ENCODE measurements around the gene PRC1.

PRC1 gene

GRCh38 chr15:90986790-90987507, 7.4 kb downstream of the PRC1 start:
- peaks cover 11% of the 10 kb centered on the region for H3K36me3 ChIP-seq (ENCODE audit: control insufficient read depth, insufficient read depth, low read length)
- no peaks in the 10 kb centered on the region for H3K27me3 ChIP-seq (ENCODE audit: control insufficient read depth, insufficient read depth, low read length)
- no peak overlapping the region for H3K9ac ChIP-seq (ENCODE audit: low read depth, low read length)
- H3K4me1 ChIP-seq (ENCODE audit: control insufficient read depth, insufficient read depth, low read length) = peaks cover 3% of the 10 kb centered on the region
- H3K4me3 ChIP-seq (ENCODE audit: low read depth, low read length) = no peak overlapping the region
- H3K9me3 ChIP-seq (ENCODE audit: control insufficient read depth, insufficient read depth, low read length) = no peaks in the 10 kb centered on the region

GRCh38 chr15:90982135-90982534, 12.2 kb downstream of the PRC1 start:
- H3K36me3 ChIP-seq (ENCODE audit: control insufficient read depth, insufficient read depth, low read length) = peaks cover 35% of the 10 kb centered on the region
- H3K9me3 ChIP-seq (ENCODE audit: control insufficient read depth, insufficient read depth, low read length) = no peaks in the 10 kb centered on the region
- H3K4me3 ChIP-seq (ENCODE audit: low read depth, low read length) = no peak overlapping the region
- H3K4me1 ChIP-seq (ENCODE audit: control insufficient read depth, insufficient read depth, low read length) = no peaks in the 10 kb centered on the region
- H3K27me3 ChIP-seq (ENCODE audit: control insufficient read depth, insufficient read depth, low read length) = no peaks in the 10 kb centered on the region
- H3K9ac ChIP-seq (ENCODE audit: low read depth, low read length) = no peak overlapping the region

GRCh38 chr15:90981681-90982080, 12.7 kb downstream of the PRC1 start:
- no peak overlapping the region for H3K4me3 ChIP-seq (ENCODE audit: low read depth, low read length)
- H3K4me1 ChIP-seq (ENCODE audit: control insufficient read depth, insufficient read depth, low read length) = no peaks in the 10 kb centered on the region
- no peaks in the 10 kb centered on the region for H3K27me3 ChIP-seq (ENCODE audit: control insufficient read depth, insufficient read depth, low read length)
- no peak overlapping the region for H3K9ac ChIP-seq (ENCODE audit: low read depth, low read length)
- H3K9me3 ChIP-seq (ENCODE audit: control insufficient read depth, insufficient read depth, low read length) = no peaks in the 10 kb centered on the region
- peaks cover 36% of the 10 kb centered on the region for H3K36me3 ChIP-seq (ENCODE audit: control insufficient read depth, insufficient read depth, low read length)

- Histone ChIP-seq H3K4me1 (ENCODE audit: control insufficient read depth, insufficient read depth, low read length) (no peaks in the 10 kb centered on the region), H3K9ac (ENCODE audit: low read depth, low read length) (no peak overlapping the region), H3K27me3 (ENCODE audit: control insufficient read depth, insufficient read depth, low read length) (no peaks in the 10 kb centered on the region), H3K9me3 (ENCODE audit: control insufficient read depth, insufficient read depth, low read length) (no peaks in the 10 kb centered on the region), H3K4me3 (ENCODE audit: low read depth, low read length) (no peak overlapping the region), H3K36me3 (ENCODE audit: control insufficient read depth, insufficient read depth, low read length) (peaks cover 48% of the 10 kb centered on the region)
These were observed 14.8 kb downstream of the PRC1 start for GRCh38 chr15:90979582-90979981.

- no peaks in the 10 kb centered on the region for H3K27me3 ChIP-seq (ENCODE audit: control insufficient read depth, insufficient read depth, low read length)
- H3K4me1 ChIP-seq (ENCODE audit: control insufficient read depth, insufficient read depth, low read length) = no peaks in the 10 kb centered on the region
- peaks cover 55% of the 10 kb centered on the region for H3K36me3 ChIP-seq (ENCODE audit: control insufficient read depth, insufficient read depth, low read length)
- no peak overlapping the region for H3K4me3 ChIP-seq (ENCODE audit: low read depth, low read length)
- no peak overlapping the region for H3K9ac ChIP-seq (ENCODE audit: low read depth, low read length)
- no peaks in the 10 kb centered on the region for H3K9me3 ChIP-seq (ENCODE audit: control insufficient read depth, insufficient read depth, low read length)
These were observed 20.1 kb downstream of the PRC1 start for GRCh38 chr15:90974216-90974615.

- H3K4me1 ChIP-seq (ENCODE audit: control insufficient read depth, insufficient read depth, low read length) = no peaks in the 10 kb centered on the region
- H3K9ac ChIP-seq (ENCODE audit: low read depth, low read length) = no peak overlapping the region
- no peaks in the 10 kb centered on the region for H3K27me3 ChIP-seq (ENCODE audit: control insufficient read depth, insufficient read depth, low read length)
- peaks cover 57% of the 10 kb centered on the region for H3K36me3 ChIP-seq (ENCODE audit: control insufficient read depth, insufficient read depth, low read length)
- no peak overlapping the region for H3K4me3 ChIP-seq (ENCODE audit: low read depth, low read length)
- no peaks in the 10 kb centered on the region for H3K9me3 ChIP-seq (ENCODE audit: control insufficient read depth, insufficient read depth, low read length)
These were observed 22.2 kb downstream of the PRC1 start for GRCh38 chr15:90972133-90972532.

GRCh38 chr15:90970274-90970673, 24.1 kb downstream of the PRC1 start:
- Histone ChIP-seq H3K9ac (ENCODE audit: low read depth, low read length) (no peak overlapping the region), H3K4me1 (ENCODE audit: control insufficient read depth, insufficient read depth, low read length) (no peaks in the 10 kb centered on the region), H3K9me3 (ENCODE audit: control insufficient read depth, insufficient read depth, low read length) (no peaks in the 10 kb centered on the region), H3K4me3 (ENCODE audit: low read depth, low read length) (no peak overlapping the region), H3K27me3 (ENCODE audit: control insufficient read depth, insufficient read depth, low read length) (no peaks in the 10 kb centered on the region), H3K36me3 (ENCODE audit: control insufficient read depth, insufficient read depth, low read length) (peaks cover 52% of the 10 kb centered on the region)

GRCh38 chr15:90968434-90968833, 25.9 kb downstream of the PRC1 start:
- Histone ChIP-seq H3K27me3 (ENCODE audit: control insufficient read depth, insufficient read depth, low read length) (no peaks in the 10 kb centered on the region), H3K9me3 (ENCODE audit: control insufficient read depth, insufficient read depth, low read length) (no peaks in the 10 kb centered on the region), H3K4me1 (ENCODE audit: control insufficient read depth, insufficient read depth, low read length) (no peaks in the 10 kb centered on the region), H3K9ac (ENCODE audit: low read depth, low read length) (no peak overlapping the region), H3K36me3 (ENCODE audit: control insufficient read depth, insufficient read depth, low read length) (peaks cover 47% of the 10 kb centered on the region), H3K4me3 (ENCODE audit: low read depth, low read length) (no peak overlapping the region)

- Histone ChIP-seq H3K9me3 (ENCODE audit: control insufficient read depth, insufficient read depth, low read length) (no peaks in the 10 kb centered on the region), H3K4me3 (ENCODE audit: low read depth, low read length) (no peak overlapping the region), H3K27me3 (ENCODE audit: control insufficient read depth, insufficient read depth, low read length) (no peaks in the 10 kb centered on the region), H3K36me3 (ENCODE audit: control insufficient read depth, insufficient read depth, low read length) (peaks cover 43% of the 10 kb centered on the region), H3K9ac (ENCODE audit: low read depth, low read length) (no peak overlapping the region), H3K4me1 (ENCODE audit: control insufficient read depth, insufficient read depth, low read length) (no peaks in the 10 kb centered on the region)
These were observed 27.1 kb downstream of the PRC1 start for GRCh38 chr15:90967206-90967605.

- Histone ChIP-seq H3K9me3 (ENCODE audit: control insufficient read depth, insufficient read depth, low read length) (no peaks in the 10 kb centered on the region), H3K27me3 (ENCODE audit: control insufficient read depth, insufficient read depth, low read length) (no peaks in the 10 kb centered on the region), H3K4me1 (ENCODE audit: control insufficient read depth, insufficient read depth, low read length) (no peaks in the 10 kb centered on the region), H3K9ac (ENCODE audit: low read depth, low read length) (no peak overlapping the region), H3K36me3 (ENCODE audit: control insufficient read depth, insufficient read depth, low read length) (peaks cover 43% of the 10 kb centered on the region), H3K4me3 (ENCODE audit: low read depth, low read length) (no peak overlapping the region)
These were observed 28.1 kb downstream of the PRC1 start for GRCh38 chr15:90966262-90966661.

- H3K9ac ChIP-seq (ENCODE audit: low read depth, low read length) = no peak overlapping the region
- H3K4me3 ChIP-seq (ENCODE audit: low read depth, low read length) = no peak overlapping the region
- H3K9me3 ChIP-seq (ENCODE audit: control insufficient read depth, insufficient read depth, low read length) = no peaks in the 10 kb centered on the region
- H3K27me3 ChIP-seq (ENCODE audit: control insufficient read depth, insufficient read depth, low read length) = no peaks in the 10 kb centered on the region
- H3K36me3 ChIP-seq (ENCODE audit: control insufficient read depth, insufficient read depth, low read length) = peaks cover 22% of the 10 kb centered on the region
- H3K4me1 ChIP-seq (ENCODE audit: control insufficient read depth, insufficient read depth, low read length) = no peaks in the 10 kb centered on the region
These were observed 32.3 kb downstream of the PRC1 start for GRCh38 chr15:90962021-90962420.

- H3K9ac ChIP-seq (ENCODE audit: low read depth, low read length) = no peak overlapping the region
- H3K4me1 ChIP-seq (ENCODE audit: control insufficient read depth, insufficient read depth, low read length) = no peaks in the 10 kb centered on the region
- no peaks in the 10 kb centered on the region for H3K9me3 ChIP-seq (ENCODE audit: control insufficient read depth, insufficient read depth, low read length)
- H3K4me3 ChIP-seq (ENCODE audit: low read depth, low read length) = no peak overlapping the region
- H3K27me3 ChIP-seq (ENCODE audit: control insufficient read depth, insufficient read depth, low read length) = no peaks in the 10 kb centered on the region
- peaks cover 17% of the 10 kb centered on the region for H3K36me3 ChIP-seq (ENCODE audit: control insufficient read depth, insufficient read depth, low read length)
These were observed 33.8 kb downstream of the PRC1 start for GRCh38 chr15:90960298-90961091.

Data from iPS-15b (cell line).